SK-N-SH (cell line): ENCODE measurements around the gene RASEF. TPM values are rescaled to one million over a fixed set of nuclear protein-coding genes. Genes with fewer than 3 reads are reported as not detected.

Experiments
- CTCF ChIA-PET: fragments of 300-600, 350-600 bp; formaldehyde crosslinking; extraction: SDS; loops from one replicate; lab custom pipeline; 2021; lab: Yijun Ruan, JAX
- POLR2A ChIA-PET: fragments of 350-600 bp; sonication (Branson Sonifier 250); formaldehyde crosslinking; extraction: SDS; loops from one replicate; lab custom pipeline; 2020; ENCODE audit warnings: antibody characterized with exemption, inconsistent platforms; lab: Yijun Ruan, JAX
- DNase-seq: peaks from one replicate; pipeline ENCODE4 v3.0.0; 2012
- H2AFZ ChIP-seq: fragments of 200-600 bp; sonication (generic); 2 replicates; pipeline ENCODE4 v1.8.1; 2016; ENCODE audit warnings: antibody characterized with exemption, mild to moderate bottlenecking, low read depth
- H3F3A ChIP-seq: fragments of 200-600 bp; sonication (generic); replicated peaks from 2 replicates; pipeline ENCODE3; 2016; ENCODE audit warnings: antibody characterized with exemption, mild to moderate bottlenecking; ENCODE audit not compliant: insufficient read depth
- H3K27ac ChIP-seq, 2 experiments: fragments of 200-500 bp in 1 of 2; fragments of 200-600 bp in 1 of 2; sonication (Bioruptor generic) in 1 of 2; sonication (generic), shearing (Covaris generic) in 1 of 2; 2 replicates each; pipeline versions ENCODE4 v1.5.1 to v1.6.1; 2014 to 2016; ENCODE audit warnings: low read depth in 2 of 2, inconsistent platforms in 1 of 2, low read length in 1 of 2, mild to moderate bottlenecking in 1 of 2, mixed read lengths in 1 of 2
- H3K27me3 ChIP-seq: fragments of 200-600 bp; sonication (generic), shearing (Covaris generic); 2 replicates; pipeline ENCODE4 v1.6.1; 2016; ENCODE audit warnings: mixed run types; ENCODE audit not compliant: insufficient read depth
- H3K36me3 ChIP-seq, 2 experiments: fragments of 200-500 bp in 1 of 2; fragments of 200-600 bp in 1 of 2; sonication (Bioruptor generic) in 1 of 2; sonication (generic) in 1 of 2; replicated peaks in 1 of 2; 2 replicates each; pipeline versions ENCODE3 to v1.5.1; 2014 to 2016; ENCODE audit warnings: low read length in 1 of 2, mild to moderate bottlenecking in 1 of 2; ENCODE audit not compliant: insufficient read depth in 2 of 2, control insufficient read depth in 1 of 2
- H3K4me1 ChIP-seq, 2 experiments: fragments of 200-500 bp in 1 of 2; fragments of 200-600 bp in 1 of 2; sonication (Bioruptor generic) in 1 of 2; sonication (generic), shearing (Covaris generic) in 1 of 2; 2 replicates each; pipeline versions ENCODE4 v1.5.1 to v1.6.1; 2014 to 2016; ENCODE audit warnings: low read depth in 1 of 2, low read length in 1 of 2, mixed run types in 1 of 2; ENCODE audit not compliant: insufficient read depth in 2 of 2, control insufficient read depth in 1 of 2
- H3K4me2 ChIP-seq: fragments of 200-600 bp; sonication (generic), shearing (Covaris generic); 2 replicates; pipeline ENCODE4 v1.6.1; 2017; ENCODE audit warnings: mixed run types
- H3K4me3 ChIP-seq, 2 experiments: fragments of 200-500 bp in 1 of 2; fragments of 200-600 bp in 1 of 2; sonication (Bioruptor generic) in 1 of 2; sonication (generic), shearing (Covaris generic) in 1 of 2; 2 replicates each; pipeline versions ENCODE4 v1.5.1 to v1.8.1; 2014 to 2016; ENCODE audit warnings: low read depth in 2 of 2, inconsistent platforms in 1 of 2, low read length in 1 of 2, mild to moderate bottlenecking in 1 of 2, mixed read lengths in 1 of 2, moderate library complexity in 1 of 2
- H3K79me2 ChIP-seq: fragments of 200-600 bp; sonication (generic); 2 replicates; pipeline ENCODE4 v1.8.1; 2017; ENCODE audit warnings: mild to moderate bottlenecking; ENCODE audit not compliant: insufficient read depth
- H3K9ac ChIP-seq: fragments of 200-600 bp; sonication (generic); 2 replicates; pipeline ENCODE4 v1.6.1; 2017; ENCODE audit warnings: mixed run types
- H3K9me2 ChIP-seq: fragments of 200-600 bp; sonication (generic); 2 replicates; pipeline ENCODE4 v1.6.1; 2017; ENCODE audit warnings: mixed run types
- H3K9me3 ChIP-seq: fragments of 200-600 bp; sonication (generic); 2 replicates; pipeline ENCODE4 v1.6.1; 2017; ENCODE audit warnings: mixed run types, mild to moderate bottlenecking, moderate library complexity
- H4K20me1 ChIP-seq: fragments of 200-600 bp; sonication (generic); 2 replicates; pipeline ENCODE4 v1.6.1; 2017; ENCODE audit warnings: mild to moderate bottlenecking, mixed run types; ENCODE audit not compliant: insufficient read depth
- GABPA ChIP-seq: IDR thresholded peaks from 2 replicates; pipeline ENCODE4 v1.4.0; 2012; ENCODE audit warnings: low read depth, mild to moderate bottlenecking
- MXI1 ChIP-seq: IDR thresholded peaks from 2 replicates; pipeline ENCODE4 v1.6.1; 2012; ENCODE audit warnings: mild to moderate bottlenecking, low read depth, low read length, improper control_type of control experiment
- NFIC ChIP-seq: IDR thresholded peaks from 2 replicates; pipeline ENCODE4 v1.4.0; 2012; ENCODE audit warnings: borderline replicate concordance
- NRF1 ChIP-seq: IDR thresholded peaks from 2 replicates; pipeline ENCODE4 v1.6.1; 2012; ENCODE audit warnings: low read depth, mild to moderate bottlenecking, low read length
- POLR2AphosphoS5 ChIP-seq: IDR thresholded peaks from 2 replicates; pipeline ENCODE4 v1.6.1; 2012; ENCODE audit warnings: low read depth, low read length
- RAD21 ChIP-seq: IDR thresholded peaks from 2 replicates; pipeline ENCODE4 v1.6.1; 2012; ENCODE audit warnings: mild to moderate bottlenecking, low read length
- RFX5 ChIP-seq: IDR thresholded peaks from 2 replicates; pipeline ENCODE4 v1.6.1; 2012; ENCODE audit warnings: mild to moderate bottlenecking, improper control_type of control experiment, low read length
- RXRA ChIP-seq: IDR thresholded peaks from 2 replicates; pipeline ENCODE4 v1.4.0; 2012; ENCODE audit warnings: low read depth, mild to moderate bottlenecking, borderline replicate concordance
- TCF12 ChIP-seq: IDR thresholded peaks from 2 replicates; pipeline ENCODE4 v1.4.0; 2012
- YY1 ChIP-seq: IDR thresholded peaks from 2 replicates; pipeline ENCODE4 v1.4.0; 2012; ENCODE audit warnings: low read depth, mild to moderate bottlenecking
- WGBS: methylation state at CpG from one replicate; pipeline ENCODE4 v1.1.6; 2017; ENCODE audit warnings: low lambda C conversion rate; 5-methylcytosine and 5-hydroxymethylcytosine counted together
- polyA plus RNA-seq, 3 experiments: library from polyadenylated mRNA; depleted of rRNA; stranded (reverse); fragments of >200 nt; gene quantifications; 2 replicates each; pipeline ENCODE4 v1.2.3, GENCODE V29; 2012
- TF ChIP-seq, protein P1 (sequence below): fragments of 200-600 bp; sonication (generic); IDR thresholded peaks from 2 replicates; pipeline ENCODE4 v1.6.1; 2017; ENCODE audit warnings: antibody characterized with exemption, mild to moderate bottlenecking, moderate library complexity
- TF ChIP-seq, protein P2 (sequence below): IDR thresholded peaks from 2 replicates; pipeline ENCODE4 v1.6.1; 2012; ENCODE audit warnings: mild to moderate bottlenecking, low read depth, low read length, moderate library complexity
- TF ChIP-seq, protein P3 (sequence below): IDR thresholded peaks from 2 replicates; pipeline ENCODE4 v1.4.0; 2012; ENCODE audit warnings: low read depth, borderline replicate concordance
- TF ChIP-seq, protein P4 (sequence below): fragments of 150-350 bp; IDR thresholded peaks from 2 replicates; pipeline ENCODE4 v1.6.1; 2017; ENCODE audit warnings: antibody characterized with exemption, low read length, low read depth, borderline replicate concordance
- TF ChIP-seq, protein P5 (sequence below): fragments of 150-350 bp; IDR thresholded peaks from 2 replicates; pipeline ENCODE4 v1.6.1; 2016; ENCODE audit warnings: mild to moderate bottlenecking, low read depth, low read length

The RASEF gene
- polyA plus RNA-seq, 1 of the 3 experiments (the other 2 are of a cell fraction), result not detected

DNA sequence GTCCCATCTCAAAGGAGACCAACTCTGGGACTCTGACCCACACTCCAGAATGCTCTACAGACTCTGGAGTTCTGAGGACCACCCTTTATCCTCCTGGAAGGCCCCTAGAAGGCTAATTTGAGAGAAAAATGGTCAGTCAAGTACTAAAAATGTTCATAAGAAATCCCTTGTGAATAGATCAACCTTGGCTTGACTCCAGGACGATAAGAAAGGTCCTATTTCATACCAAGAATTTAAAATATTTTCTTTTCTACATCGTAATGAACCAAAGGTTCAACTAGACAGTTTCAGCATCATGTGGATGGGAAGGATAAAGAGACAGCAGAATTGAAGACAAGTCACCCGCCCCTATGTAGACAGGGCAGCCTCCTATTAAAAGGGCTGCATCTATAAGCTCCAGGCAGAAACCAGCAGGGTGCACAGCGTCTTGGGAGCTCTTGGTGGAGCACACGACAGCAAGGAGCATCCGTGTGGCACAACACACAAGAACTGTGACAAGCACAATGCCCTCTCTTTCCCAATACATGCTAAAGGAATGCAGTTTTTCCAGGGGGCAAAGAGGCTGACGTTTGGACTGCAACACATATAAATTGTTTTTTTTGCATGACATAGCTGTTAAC, 38.3 kb downstream of the RASEF start:
- POLR2A ChIA-PET, result interaction anchor here (1.3 kb wide), 1 partner anchor 38 kb away, joined by 3 read pairs; no protein-coding TSS in a partner anchor
- no peaks in the 10 kb centered on the region for H3K9me2 ChIP-seq
- no peaks in the 10 kb centered on the region; the same call in 1 of the 2 replicates for H3K27me3 ChIP-seq
- H3K4me2 ChIP-seq, result no peak overlapping the region
- no peak overlapping the region for H2AFZ ChIP-seq
- H3F3A ChIP-seq, result no peaks in the 10 kb centered on the region
- H3K4me1 ChIP-seq, result peaks cover 0 to 6% of the 10 kb centered on the region in 2 experiments; a peak in 2 of 4 replicates
- no peak overlapping the region for H3K27ac ChIP-seq
- DNase-seq, result no peak
- TF ChIP-seq MXI1, result no peak
- no peak for TF ChIP-seq RFX5
- TF ChIP-seq, protein P1, sequence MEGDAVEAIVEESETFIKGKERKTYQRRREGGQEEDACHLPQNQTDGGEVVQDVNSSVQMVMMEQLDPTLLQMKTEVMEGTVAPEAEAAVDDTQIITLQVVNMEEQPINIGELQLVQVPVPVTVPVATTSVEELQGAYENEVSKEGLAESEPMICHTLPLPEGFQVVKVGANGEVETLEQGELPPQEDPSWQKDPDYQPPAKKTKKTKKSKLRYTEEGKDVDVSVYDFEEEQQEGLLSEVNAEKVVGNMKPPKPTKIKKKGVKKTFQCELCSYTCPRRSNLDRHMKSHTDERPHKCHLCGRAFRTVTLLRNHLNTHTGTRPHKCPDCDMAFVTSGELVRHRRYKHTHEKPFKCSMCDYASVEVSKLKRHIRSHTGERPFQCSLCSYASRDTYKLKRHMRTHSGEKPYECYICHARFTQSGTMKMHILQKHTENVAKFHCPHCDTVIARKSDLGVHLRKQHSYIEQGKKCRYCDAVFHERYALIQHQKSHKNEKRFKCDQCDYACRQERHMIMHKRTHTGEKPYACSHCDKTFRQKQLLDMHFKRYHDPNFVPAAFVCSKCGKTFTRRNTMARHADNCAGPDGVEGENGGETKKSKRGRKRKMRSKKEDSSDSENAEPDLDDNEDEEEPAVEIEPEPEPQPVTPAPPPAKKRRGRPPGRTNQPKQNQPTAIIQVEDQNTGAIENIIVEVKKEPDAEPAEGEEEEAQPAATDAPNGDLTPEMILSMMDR, result no peak
- no peak for TF ChIP-seq NRF1
- TF ChIP-seq, protein P2, sequence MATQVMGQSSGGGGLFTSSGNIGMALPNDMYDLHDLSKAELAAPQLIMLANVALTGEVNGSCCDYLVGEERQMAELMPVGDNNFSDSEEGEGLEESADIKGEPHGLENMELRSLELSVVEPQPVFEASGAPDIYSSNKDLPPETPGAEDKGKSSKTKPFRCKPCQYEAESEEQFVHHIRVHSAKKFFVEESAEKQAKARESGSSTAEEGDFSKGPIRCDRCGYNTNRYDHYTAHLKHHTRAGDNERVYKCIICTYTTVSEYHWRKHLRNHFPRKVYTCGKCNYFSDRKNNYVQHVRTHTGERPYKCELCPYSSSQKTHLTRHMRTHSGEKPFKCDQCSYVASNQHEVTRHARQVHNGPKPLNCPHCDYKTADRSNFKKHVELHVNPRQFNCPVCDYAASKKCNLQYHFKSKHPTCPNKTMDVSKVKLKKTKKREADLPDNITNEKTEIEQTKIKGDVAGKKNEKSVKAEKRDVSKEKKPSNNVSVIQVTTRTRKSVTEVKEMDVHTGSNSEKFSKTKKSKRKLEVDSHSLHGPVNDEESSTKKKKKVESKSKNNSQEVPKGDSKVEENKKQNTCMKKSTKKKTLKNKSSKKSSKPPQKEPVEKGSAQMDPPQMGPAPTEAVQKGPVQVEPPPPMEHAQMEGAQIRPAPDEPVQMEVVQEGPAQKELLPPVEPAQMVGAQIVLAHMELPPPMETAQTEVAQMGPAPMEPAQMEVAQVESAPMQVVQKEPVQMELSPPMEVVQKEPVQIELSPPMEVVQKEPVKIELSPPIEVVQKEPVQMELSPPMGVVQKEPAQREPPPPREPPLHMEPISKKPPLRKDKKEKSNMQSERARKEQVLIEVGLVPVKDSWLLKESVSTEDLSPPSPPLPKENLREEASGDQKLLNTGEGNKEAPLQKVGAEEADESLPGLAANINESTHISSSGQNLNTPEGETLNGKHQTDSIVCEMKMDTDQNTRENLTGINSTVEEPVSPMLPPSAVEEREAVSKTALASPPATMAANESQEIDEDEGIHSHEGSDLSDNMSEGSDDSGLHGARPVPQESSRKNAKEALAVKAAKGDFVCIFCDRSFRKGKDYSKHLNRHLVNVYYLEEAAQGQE, result no peak
- TF ChIP-seq RXRA, result no peak
- no peak for TF ChIP-seq RAD21
- TF ChIP-seq YY1, result no peak
- no peak for TF ChIP-seq POLR2AphosphoS5
- TF ChIP-seq TCF12, result no peak
- TF ChIP-seq, protein P3, sequence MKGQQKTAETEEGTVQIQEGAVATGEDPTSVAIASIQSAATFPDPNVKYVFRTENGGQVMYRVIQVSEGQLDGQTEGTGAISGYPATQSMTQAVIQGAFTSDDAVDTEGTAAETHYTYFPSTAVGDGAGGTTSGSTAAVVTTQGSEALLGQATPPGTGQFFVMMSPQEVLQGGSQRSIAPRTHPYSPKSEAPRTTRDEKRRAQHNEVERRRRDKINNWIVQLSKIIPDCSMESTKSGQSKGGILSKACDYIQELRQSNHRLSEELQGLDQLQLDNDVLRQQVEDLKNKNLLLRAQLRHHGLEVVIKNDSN, result no peak
- TF ChIP-seq, all 33 proteins: peak for 0
- 62% methylated on average over 7 of the region's 7 CpGs for WGBS
- H3K36me3 ChIP-seq, result no peaks in the 10 kb centered on the region
- H3K4me3 ChIP-seq, result no peak overlapping the region
- H3K79me2 ChIP-seq, result no peaks in the 10 kb centered on the region
- no peak overlapping the region for H3K9ac ChIP-seq
- no peaks in the 10 kb centered on the region for H3K9me3 ChIP-seq
- CTCF ChIA-PET, result no interaction called here
- no peaks in the 10 kb centered on the region for H4K20me1 ChIP-seq

DNA sequence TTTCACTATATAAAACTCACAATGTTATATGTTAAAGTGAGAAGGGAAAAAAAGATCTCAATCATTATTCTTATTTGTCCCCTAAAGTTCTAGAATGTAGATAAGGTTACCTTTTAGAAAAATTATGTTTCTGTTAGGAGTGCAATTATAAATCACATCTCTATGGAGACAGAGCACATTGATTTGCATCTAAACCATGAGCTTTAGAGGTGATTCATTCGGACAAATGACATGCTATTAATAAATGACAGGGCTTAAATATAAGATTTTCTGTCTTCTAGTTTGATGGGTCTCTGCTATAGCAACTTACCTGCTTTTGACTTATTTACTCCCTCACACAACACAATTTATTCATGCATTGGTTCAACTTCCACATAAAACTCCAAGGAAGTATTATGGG, 39.8 kb downstream of the RASEF start:
- Histone ChIP-seq H2AFZ (no peak overlapping the region), H3K9me2 (no peaks in the 10 kb centered on the region), H3K4me2 (no peak overlapping the region), H3K27ac (no peak overlapping the region), H3K36me3 (no peaks in the 10 kb centered on the region), H3K9me3 (no peaks in the 10 kb centered on the region), H4K20me1 (no peaks in the 10 kb centered on the region), H3K27me3 (no peaks in the 10 kb centered on the region; the same call in 1 of the 2 replicates), H3K79me2 (no peaks in the 10 kb centered on the region), H3K9ac (no peak overlapping the region), H3K4me1 (peaks cover 0 to 6% of the 10 kb centered on the region in 2 experiments; a peak in 2 of 4 replicates), H3F3A (no peaks in the 10 kb centered on the region), H3K4me3 (no peak overlapping the region)
- CTCF ChIA-PET, result no interaction called here
- WGBS, result 36% methylated on average over 1 of the region's 1 CpG
- no peak for DNase-seq
- POLR2A ChIA-PET, result no interaction called here
- TF ChIP-seq GABPA (no peak), YY1 (no peak), RFX5 (no peak), NFIC (no peak)
- TF ChIP-seq, protein P3, result no peak
- TF ChIP-seq, protein P4, sequence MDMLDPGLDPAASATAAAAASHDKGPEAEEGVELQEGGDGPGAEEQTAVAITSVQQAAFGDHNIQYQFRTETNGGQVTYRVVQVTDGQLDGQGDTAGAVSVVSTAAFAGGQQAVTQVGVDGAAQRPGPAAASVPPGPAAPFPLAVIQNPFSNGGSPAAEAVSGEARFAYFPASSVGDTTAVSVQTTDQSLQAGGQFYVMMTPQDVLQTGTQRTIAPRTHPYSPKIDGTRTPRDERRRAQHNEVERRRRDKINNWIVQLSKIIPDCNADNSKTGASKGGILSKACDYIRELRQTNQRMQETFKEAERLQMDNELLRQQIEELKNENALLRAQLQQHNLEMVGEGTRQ, result no peak
- TF ChIP-seq, protein P5, sequence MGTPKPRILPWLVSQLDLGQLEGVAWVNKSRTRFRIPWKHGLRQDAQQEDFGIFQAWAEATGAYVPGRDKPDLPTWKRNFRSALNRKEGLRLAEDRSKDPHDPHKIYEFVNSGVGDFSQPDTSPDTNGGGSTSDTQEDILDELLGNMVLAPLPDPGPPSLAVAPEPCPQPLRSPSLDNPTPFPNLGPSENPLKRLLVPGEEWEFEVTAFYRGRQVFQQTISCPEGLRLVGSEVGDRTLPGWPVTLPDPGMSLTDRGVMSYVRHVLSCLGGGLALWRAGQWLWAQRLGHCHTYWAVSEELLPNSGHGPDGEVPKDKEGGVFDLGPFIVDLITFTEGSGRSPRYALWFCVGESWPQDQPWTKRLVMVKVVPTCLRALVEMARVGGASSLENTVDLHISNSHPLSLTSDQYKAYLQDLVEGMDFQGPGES, result no peak
